MG63 (cell line): ENCODE measurements around the gene TMEM108. TPM values are rescaled to one million over a fixed set of nuclear protein-coding genes. Genes with fewer than 3 reads are reported as not detected.
A peak's percentile ranks its signal among the peaks of the same experiment; 100 is the strongest.

Experiments used
- DNase-seq: peaks from one replicate; pipeline ENCODE4 v3.0.0-alpha.2; 2020
- H3K27me3 ChIP-seq: fragments of 250-450 bp; sonication (Bioruptor Pico); 2 replicates; pipeline ENCODE4 v1.5.1; 2020; ENCODE audit warnings: mild to moderate bottlenecking, moderate library complexity
- H3K36me3 ChIP-seq: fragments of 250-450 bp; sonication (Bioruptor Pico); 2 replicates; pipeline ENCODE4 v1.5.1; 2020; ENCODE audit warnings: mild to moderate bottlenecking, moderate library complexity
- H3K4me3 ChIP-seq: fragments of 250-450 bp; sonication (Bioruptor Pico); 2 replicates; pipeline ENCODE4 v1.5.1; 2020; ENCODE audit warnings: mild to moderate bottlenecking, moderate library complexity
- H3K9me3 ChIP-seq: fragments of 250-450 bp; sonication (Bioruptor Pico); 2 replicates; pipeline ENCODE4 v1.5.1; 2020; ENCODE audit warnings: mild to moderate bottlenecking, moderate library complexity
- total RNA-seq: library from RNA; depleted of rRNA; stranded (reverse); fragments of >200 nt; shearing (Covaris generic); gene quantifications from 2 replicates; pipeline ENCODE4 v1.2.3, GENCODE V29; 2014; ENCODE audit warnings: low replicate concordance

The TMEM108 gene
- total RNA-seq, 1 experiment from 2014 or later, result 0.79 TPM

GRCh38 chr3:133262333-133262732 is 224.1 kb downstream of the TMEM108 start:
- Histone ChIP-seq H3K27me3 (peaks cover 17% of the 10 kb centered on the region), H3K4me3 (no peak overlapping the region), H3K36me3 (no peaks in the 10 kb centered on the region), H3K9me3 (no peaks in the 10 kb centered on the region)
- DNase-seq, result no peak

- no peak overlapping the region for H3K4me3 ChIP-seq
- no peak for DNase-seq
- no peaks in the 10 kb centered on the region for H3K9me3 ChIP-seq
- peaks cover 34% of the 10 kb centered on the region for H3K27me3 ChIP-seq
- no peaks in the 10 kb centered on the region for H3K36me3 ChIP-seq
These were observed 226.7 kb downstream of the TMEM108 start for GRCh38 chr3:133264920-133265319.

GRCh38 chr3:133268726-133269134 is 230.5 kb downstream of the TMEM108 start:
- peaks cover 27% of the 10 kb centered on the region; the same call in 1 of the 2 replicates for H3K27me3 ChIP-seq
- no peaks in the 10 kb centered on the region for H3K9me3 ChIP-seq
- no peak overlapping the region for H3K4me3 ChIP-seq
- no peaks in the 10 kb centered on the region for H3K36me3 ChIP-seq
- DNase-seq, result no peak

GRCh38 chr3:133269393-133269792 is 231.2 kb downstream of the TMEM108 start:
- DNase-seq, result no peak
- Histone ChIP-seq H3K27me3 (peaks cover 27% of the 10 kb centered on the region; the same call in 1 of the 2 replicates), H3K36me3 (no peaks in the 10 kb centered on the region), H3K9me3 (no peaks in the 10 kb centered on the region), H3K4me3 (no peak overlapping the region)

GRCh38 chr3:133270631-133271030 is 232.4 kb downstream of the TMEM108 start:
- no peak for DNase-seq
- no peaks in the 10 kb centered on the region for H3K9me3 ChIP-seq
- no peak overlapping the region for H3K4me3 ChIP-seq
- H3K36me3 ChIP-seq, result no peaks in the 10 kb centered on the region
- peaks cover 19% of the 10 kb centered on the region; the same call in 1 of the 2 replicates for H3K27me3 ChIP-seq

- no peaks in the 10 kb centered on the region for H3K9me3 ChIP-seq
- DNase-seq, result no peak
- no peaks in the 10 kb centered on the region for H3K36me3 ChIP-seq
These were observed 232.9 kb downstream of the TMEM108 start for GRCh38 chr3:133271042-133271441.

GRCh38 chr3:133271539-133271938 is 233.3 kb downstream of the TMEM108 start:
- no peak overlapping the region for H3K4me3 ChIP-seq
- H3K36me3 ChIP-seq, result no peaks in the 10 kb centered on the region
- DNase-seq, result no peak
- no peaks in the 10 kb centered on the region for H3K9me3 ChIP-seq
- H3K27me3 ChIP-seq, result peaks cover 19% of the 10 kb centered on the region; the same call in 1 of the 2 replicates

More at GRCh38 chr3:133271042-133271441, 232.9 kb downstream of the TMEM108 start:
- Histone ChIP-seq H3K4me3 (no peak overlapping the region), H3K27me3 (peaks cover 19% of the 10 kb centered on the region; the same call in 1 of the 2 replicates)

- no peaks in the 10 kb centered on the region for H3K36me3 ChIP-seq
- DNase-seq, result no peak
- no peak overlapping the region for H3K4me3 ChIP-seq
- no peaks in the 10 kb centered on the region for H3K9me3 ChIP-seq
- H3K27me3 ChIP-seq, result peaks cover 11% of the 10 kb centered on the region; the same call in 1 of the 2 replicates
These were observed 235.2 kb downstream of the TMEM108 start for GRCh38 chr3:133273346-133273745.

- Histone ChIP-seq H3K27me3 (peaks cover 2% of the 10 kb centered on the region; the same call in 1 of the 2 replicates), H3K4me3 (no peak overlapping the region), H3K9me3 (no peaks in the 10 kb centered on the region), H3K36me3 (no peaks in the 10 kb centered on the region)
- DNase-seq, result no peak
These were observed 236.3 kb downstream of the TMEM108 start for GRCh38 chr3:133274477-133274876.

GRCh38 chr3:133276594-133276993 is 238.4 kb downstream of the TMEM108 start:
- no peaks in the 10 kb centered on the region; the same call in 1 of the 2 replicates for H3K27me3 ChIP-seq
- H3K9me3 ChIP-seq, result no peaks in the 10 kb centered on the region
- no peak overlapping the region for H3K4me3 ChIP-seq
- DNase-seq, result no peak
- no peaks in the 10 kb centered on the region for H3K36me3 ChIP-seq

- Histone ChIP-seq H3K4me3 (no peak overlapping the region), H3K9me3 (no peaks in the 10 kb centered on the region), H3K36me3 (no peaks in the 10 kb centered on the region), H3K27me3 (no peaks in the 10 kb centered on the region; the same call in 1 of the 2 replicates)
- no peak for DNase-seq
These were observed 239.6 kb downstream of the TMEM108 start for GRCh38 chr3:133277813-133278212.

GRCh38 chr3:133278260-133279043 is 240.3 kb downstream of the TMEM108 start:
- no peak overlapping the region for H3K4me3 ChIP-seq
- no peak for DNase-seq
- H3K9me3 ChIP-seq, result no peaks in the 10 kb centered on the region
- H3K27me3 ChIP-seq, result no peaks in the 10 kb centered on the region; the same call in 1 of the 2 replicates
- H3K36me3 ChIP-seq, result no peaks in the 10 kb centered on the region

- no peak overlapping the region for H3K4me3 ChIP-seq
- no peak for DNase-seq
- no peaks in the 10 kb centered on the region for H3K36me3 ChIP-seq
- H3K27me3 ChIP-seq, result no peaks in the 10 kb centered on the region; the same call in 1 of the 2 replicates
- H3K9me3 ChIP-seq, result no peaks in the 10 kb centered on the region
These were observed 242.4 kb downstream of the TMEM108 start for GRCh38 chr3:133280586-133280985.

GRCh38 chr3:133282236-133282635 is 244.0 kb downstream of the TMEM108 start:
- no peak for DNase-seq
- no peaks in the 10 kb centered on the region for H3K36me3 ChIP-seq
- no peak overlapping the region for H3K4me3 ChIP-seq
- H3K9me3 ChIP-seq, result no peaks in the 10 kb centered on the region
- H3K27me3 ChIP-seq, result no peaks in the 10 kb centered on the region

- Histone ChIP-seq H3K4me3 (no peak overlapping the region), H3K27me3 (no peaks in the 10 kb centered on the region), H3K36me3 (no peaks in the 10 kb centered on the region), H3K9me3 (no peaks in the 10 kb centered on the region)
- peak; percentile 22 for DNase-seq
These were observed 246.0 kb downstream of the TMEM108 start for GRCh38 chr3:133283958-133284807.

GRCh38 chr3:133289322-133289721 is 251.1 kb downstream of the TMEM108 start:
- no peaks in the 10 kb centered on the region for H3K36me3 ChIP-seq
- H3K4me3 ChIP-seq, result no peak overlapping the region
- H3K27me3 ChIP-seq, result no peaks in the 10 kb centered on the region
- DNase-seq, result no peak
- H3K9me3 ChIP-seq, result no peaks in the 10 kb centered on the region

- Histone ChIP-seq H3K9me3 (no peaks in the 10 kb centered on the region), H3K36me3 (no peaks in the 10 kb centered on the region), H3K4me3 (no peak overlapping the region), H3K27me3 (no peaks in the 10 kb centered on the region)
- no peak for DNase-seq
These were observed 254.1 kb downstream of the TMEM108 start for GRCh38 chr3:133292296-133292695.
